Activated CD4-positive, alpha-beta T cell treated with anti-CD3 and anti-CD28 coated beads, Interleukin-2, amount 50 U/mL, for 24 hours (primary cell): ENCODE measurements around the gene NBEAL1.
"Not testable (repeated sequence)": the region's sequence is repeated elsewhere in the genome, so short reads cannot be mapped to it uniquely, and the experiment has no call there.

Source experiments
- DNase-seq, 2 donors: peaks; one replicate each; pipeline ENCODE4 v3.0.0-alpha.2; 2020; ENCODE audit warnings: low read depth in 1 of 2, low spot score in 1 of 2

Gene NBEAL1

GRCh38 chr2:203110496-203110895 lies 95.8 kb downstream of the NBEAL1 start:
- not testable (repeated sequence) for DNase-seq

- no peak for DNase-seq
Measured at GRCh38 chr2:203112342-203112741, 97.7 kb downstream of the NBEAL1 start.

- DNase-seq = not testable (repeated sequence)
Measured at GRCh38 chr2:203115201-203115700, 100.6 kb downstream of the NBEAL1 start.

GRCh38 chr2:203122317-203122986 lies 107.8 kb downstream of the NBEAL1 start:
- DNase-seq = no peak

- no peak for DNase-seq
Measured at GRCh38 chr2:203126996-203127395, 112.3 kb downstream of the NBEAL1 start.

- no peak for DNase-seq
Measured at GRCh38 chr2:203135105-203135504, 120.4 kb downstream of the NBEAL1 start.

GRCh38 chr2:203143391-203143790 lies 128.7 kb downstream of the NBEAL1 start:
- no peak for DNase-seq

GRCh38 chr2:203149194-203149593 lies 134.5 kb downstream of the NBEAL1 start:
- DNase-seq = no peak

GRCh38 chr2:203155406-203155805 lies 140.7 kb downstream of the NBEAL1 start:
- no peak for DNase-seq

GRCh38 chr2:203162722-203163121 lies 148.0 kb downstream of the NBEAL1 start:
- DNase-seq = not testable (repeated sequence)

- no peak for DNase-seq
Measured at GRCh38 chr2:203164311-203164935, 149.7 kb downstream of the NBEAL1 start.

- DNase-seq = no peak
Measured at GRCh38 chr2:203167751-203168150, 153.1 kb downstream of the NBEAL1 start.

- DNase-seq = no peak
Measured at GRCh38 chr2:203170502-203170901, 155.8 kb downstream of the NBEAL1 start.

GRCh38 chr2:203175371-203175770 lies 160.7 kb downstream of the NBEAL1 start:
- no peak for DNase-seq

GRCh38 chr2:203177361-203177760 lies 162.7 kb downstream of the NBEAL1 start:
- DNase-seq = no peak

- DNase-seq = no peak
Measured at GRCh38 chr2:203185864-203186263, 171.2 kb downstream of the NBEAL1 start.

- not testable (repeated sequence) for DNase-seq
Measured at GRCh38 chr2:203190547-203190946, 175.9 kb downstream of the NBEAL1 start.

GRCh38 chr2:203191026-203191425 lies 176.4 kb downstream of the NBEAL1 start:
- not testable (repeated sequence) for DNase-seq

- no peak for DNase-seq
Measured at GRCh38 chr2:203191961-203192360, 177.3 kb downstream of the NBEAL1 start.

GRCh38 chr2:203195331-203196036 lies 180.8 kb downstream of the NBEAL1 start:
- no peak for DNase-seq

- DNase-seq = no peak
Measured at GRCh38 chr2:203200866-203201265, 186.2 kb downstream of the NBEAL1 start.

GRCh38 chr2:203201426-203201825 lies 186.8 kb downstream of the NBEAL1 start:
- no peak for DNase-seq
